Measurements from ENCODE around the gene THRB. TPM values are rescaled to one million over a fixed set of nuclear protein-coding genes. Genes with fewer than 3 reads are reported as not detected.

Gene THRB
- total RNA-seq, 4 donors from 2014 or later: 6.3 to 10.3 (median 8.5) TPM

GRCh38 chr3:24372559-24373197, 122.0 kb downstream of the THRB start:
- no peak for TF ChIP-seq POLR2A (IDR thresholded peaks at IDR 0.05)
- no peak for TF ChIP-seq EP300 (IDR thresholded peaks at IDR 0.05)
- no peak for TF ChIP-seq CTCF (IDR thresholded peaks at IDR 0.05)

GRCh38 chr3:24370352-24371090, 124.1 kb downstream of the THRB start:
- TF ChIP-seq CTCF (IDR thresholded peaks at IDR 0.05): no peak
- TF ChIP-seq EP300 (IDR thresholded peaks at IDR 0.05): no peak
- TF ChIP-seq POLR2A (IDR thresholded peaks at IDR 0.05): no peak
- Histone ChIP-seq H3K4me1 (peaks cover 0 to 1% (median 0%) of the 10 kb centered on the region in 4 donors), H3K27me3 (no peaks in the 10 kb centered on the region), H3K4me3 (no peak overlapping the region), H3K9me3 (no peaks in the 10 kb centered on the region), H3K27ac (no peak overlapping the region), H3K36me3 (no peaks in the 10 kb centered on the region)
- WGBS, 2 donors: 81 to 82% methylated on average over 4 of the region's 4 CpGs
- no peak for DNase-seq (ENCODE audit: low spot score in 2 of 2)

More at GRCh38 chr3:24372559-24373197, 122.0 kb downstream of the THRB start:
- Histone ChIP-seq H3K9me3 (no peaks in the 10 kb centered on the region), H3K36me3 (no peaks in the 10 kb centered on the region), H3K4me1 (no peaks in the 10 kb centered on the region), H3K27me3 (no peaks in the 10 kb centered on the region), H3K27ac (no peak overlapping the region), H3K4me3 (no peak overlapping the region)
- no peak for DNase-seq (ENCODE audit: low spot score in 2 of 2)
- 76 to 85% methylated on average over 3 of the region's 3 CpGs for WGBS, 2 donors

GRCh38 chr3:24368605-24369004, 126.0 kb downstream of the THRB start:
- Histone ChIP-seq H3K9me3 (no peaks in the 10 kb centered on the region), H3K36me3 (no peaks in the 10 kb centered on the region), H3K4me3 (no peak overlapping the region), H3K27me3 (no peaks in the 10 kb centered on the region), H3K27ac (no peak overlapping the region), H3K4me1 (peaks cover 0 to 10% (median 0%) of the 10 kb centered on the region in 4 donors)
- 64 to 93% methylated on average over 2 of the region's 2 CpGs for WGBS, 2 donors
- TF ChIP-seq CTCF (IDR thresholded peaks at IDR 0.05) (no peak), POLR2A (IDR thresholded peaks at IDR 0.05) (no peak), EP300 (IDR thresholded peaks at IDR 0.05) (no peak)
- no peak for DNase-seq (ENCODE audit: low spot score in 2 of 2)

- DNase-seq (ENCODE audit: low spot score in 2 of 2): no peak
- peaks cover 0 to 16% (median 2%) of the 10 kb centered on the region in 4 donors for H3K4me1 ChIP-seq
- no peak overlapping the region for H3K27ac ChIP-seq
- WGBS, 2 donors: 79 to 86% methylated on average over 2 of the region's 2 CpGs
- H3K9me3 ChIP-seq: no peaks in the 10 kb centered on the region
- H3K36me3 ChIP-seq: no peaks in the 10 kb centered on the region
- H3K4me3 ChIP-seq: no peak overlapping the region
- no peaks in the 10 kb centered on the region for H3K27me3 ChIP-seq
- TF ChIP-seq POLR2A (IDR thresholded peaks at IDR 0.05) (no peak), CTCF (IDR thresholded peaks at IDR 0.05) (no peak), EP300 (IDR thresholded peaks at IDR 0.05) (no peak)
These were observed 126.9 kb downstream of the THRB start for GRCh38 chr3:24367664-24368264.

- 75 to 93% methylated on average over 3 of the region's 3 CpGs for WGBS, 2 donors
- Histone ChIP-seq H3K4me1 (peaks cover 0 to 16% (median 2%) of the 10 kb centered on the region in 4 donors), H3K36me3 (no peaks in the 10 kb centered on the region), H3K4me3 (no peak overlapping the region), H3K27me3 (no peaks in the 10 kb centered on the region), H3K9me3 (no peaks in the 10 kb centered on the region), H3K27ac (no peak overlapping the region)
- TF ChIP-seq POLR2A (IDR thresholded peaks at IDR 0.05) (no peak), CTCF (IDR thresholded peaks at IDR 0.05) (no peak), EP300 (IDR thresholded peaks at IDR 0.05) (no peak)
- no peak for DNase-seq (ENCODE audit: low spot score in 2 of 2)
These were observed 127.4 kb downstream of the THRB start for GRCh38 chr3:24367216-24367615.
